GM12892 (cell line): Measurements from ENCODE around the gene RASL12.

ENCODE experiments used
- POLR2A ChIP-seq: IDR thresholded peaks from 2 replicates; pipeline ENCODE4 v1.6.1; 2011; ENCODE audit warnings: low read depth, low read length, control low read depth
- POLR2AphosphoS5 ChIP-seq: IDR thresholded peaks from 2 replicates; pipeline ENCODE4 v1.6.1; 2011; ENCODE audit warnings: low read depth, low read length, control low read depth
- TAF1 ChIP-seq: IDR thresholded peaks from 2 replicates; pipeline ENCODE4 v1.6.1; 2011; ENCODE audit warnings: low read depth, mild to moderate bottlenecking, control low read depth, low read length, borderline replicate concordance

- TF ChIP-seq POLR2A (no peak), POLR2AphosphoS5 (no peak), TAF1 (no peak)
Measured at GRCh38 chr15:65110676-65111292, 43.0 kb upstream of the RASL12 start.
